HG02970 (cell line): Measurements from ENCODE around the gene TTLL5.

Experiments used
- ATAC-seq: cut with Tn5 transposase; IDR thresholded peaks from one replicate; pipeline ENCODE4 v1.9.1; 2021; ENCODE audit warnings: mild to moderate bottlenecking, moderate library complexity, moderate number of reproducible peaks; ENCODE audit not compliant: unreplicated experiment, low FRiP score

TTLL5 gene

DNA sequence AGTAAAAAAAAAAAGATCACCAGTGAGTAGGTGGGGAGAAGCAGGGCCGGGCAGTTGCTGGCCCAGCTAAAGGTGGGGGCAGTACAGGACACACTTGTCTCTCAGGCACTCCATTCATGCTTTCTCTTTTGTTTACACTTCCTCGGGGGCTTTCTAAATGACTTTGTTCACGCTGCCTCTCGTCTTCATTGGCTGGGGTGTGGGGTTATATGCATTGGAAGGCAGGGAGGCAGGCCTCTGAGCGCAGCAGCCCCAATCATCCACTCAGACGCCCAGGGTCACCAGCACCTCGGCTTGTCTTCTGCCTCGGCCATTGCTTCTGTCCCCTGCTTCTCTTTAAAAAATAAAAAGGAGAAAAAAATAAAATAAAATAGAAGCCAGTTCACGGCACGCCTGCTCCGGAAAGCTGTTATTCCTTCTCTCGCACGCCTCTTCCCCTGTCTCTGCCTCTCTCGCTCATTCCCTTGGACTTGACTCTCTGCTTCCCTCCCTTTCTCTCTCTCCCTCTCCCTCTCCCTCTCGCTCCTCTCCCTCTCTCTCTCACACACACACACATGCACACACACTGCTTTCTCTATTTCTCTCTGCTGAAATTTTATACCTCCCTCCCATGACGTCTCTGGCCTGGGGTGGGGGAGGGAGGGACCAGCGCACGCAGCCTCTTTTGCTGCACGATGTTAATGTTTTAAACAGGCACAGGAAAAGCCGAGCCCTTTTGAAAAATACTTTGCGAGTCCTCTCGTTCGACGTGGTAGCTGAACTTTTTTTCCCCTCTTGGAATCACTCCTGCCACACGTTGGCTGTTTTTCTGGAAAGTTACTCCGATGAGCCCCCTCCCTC lies 320.6 kb downstream of the TTLL5 start, which contains the start of gene TGFB3:
TSS of gene TGFB3 (minus strand) at position 570 of the 840 bp plus-strand sequence. CDS start 1,102 bp downstream, outside the sequence.
- ATAC-seq: no peak

- no peak for ATAC-seq
Observed at GRCh38 chr14:75982266-75983018, 321.4 kb downstream of the TTLL5 start.

DNA sequence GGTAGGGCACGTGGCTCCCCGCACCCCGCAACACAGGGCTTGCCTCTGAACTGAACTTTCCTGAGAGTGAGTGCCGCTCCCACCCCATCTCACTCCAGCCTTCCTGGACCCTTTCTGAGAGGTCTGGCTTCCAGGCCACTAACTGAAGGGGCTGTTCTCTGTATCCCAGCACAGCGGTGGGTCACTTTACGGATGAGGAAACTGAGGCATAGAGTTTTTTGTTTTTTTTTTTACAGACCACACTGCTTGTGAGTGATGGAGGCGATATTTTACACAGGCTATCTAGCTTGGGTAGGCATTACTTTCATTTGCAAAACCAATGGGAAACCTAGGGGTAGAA lies 321.9 kb downstream of the TTLL5 start:
- no peak for ATAC-seq

- no peak for ATAC-seq
Observed at GRCh38 chr14:75984674-75985073, 323.6 kb downstream of the TTLL5 start.

DNA sequence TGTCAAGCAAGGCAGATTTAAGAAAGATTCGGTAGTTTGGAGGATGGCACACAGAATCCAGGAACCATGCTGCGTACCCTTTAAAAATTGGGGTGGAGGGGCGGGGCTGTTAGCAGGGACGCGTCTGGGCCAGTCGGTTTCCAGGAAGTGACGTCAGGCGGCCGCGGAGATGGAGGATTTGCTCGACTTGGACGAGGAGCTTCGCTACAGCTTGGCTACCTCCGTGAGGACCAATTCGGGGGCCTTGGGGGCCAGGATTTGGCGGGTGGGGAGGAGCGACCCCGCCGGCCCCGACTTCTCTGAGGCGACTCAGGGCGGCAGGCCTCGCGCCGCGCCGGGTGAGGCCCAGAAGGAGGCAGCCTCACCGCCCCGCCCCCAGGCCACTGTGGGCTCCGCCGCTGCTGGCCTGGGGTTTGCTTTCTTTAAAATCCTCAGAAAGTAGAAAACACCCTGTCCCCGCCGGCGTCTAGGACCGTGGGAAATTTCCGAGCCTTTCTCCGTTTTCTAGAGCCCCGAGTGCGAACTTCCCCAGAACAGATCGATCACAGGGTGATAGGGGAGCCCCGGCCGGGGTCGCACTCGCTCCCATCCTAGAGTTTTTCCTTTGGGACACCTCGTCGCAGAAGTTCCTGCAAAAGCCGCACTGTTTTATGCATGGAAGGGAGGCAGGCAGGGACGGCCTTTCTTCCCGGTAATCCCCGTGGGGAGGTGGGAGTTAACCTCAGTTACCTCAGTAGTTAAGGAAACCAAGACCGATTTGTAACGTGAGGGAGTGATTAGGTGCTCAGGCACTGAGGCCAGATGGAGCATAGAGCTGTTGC lies 324.8 kb downstream of the TTLL5 start, which contains the start of gene IFT43:
TSS of gene IFT43 (plus strand) at position 146 of the 821 bp plus-strand sequence. CDS start at position 170, 24 bp downstream.
- ATAC-seq: peak; percentile 58

DNA sequence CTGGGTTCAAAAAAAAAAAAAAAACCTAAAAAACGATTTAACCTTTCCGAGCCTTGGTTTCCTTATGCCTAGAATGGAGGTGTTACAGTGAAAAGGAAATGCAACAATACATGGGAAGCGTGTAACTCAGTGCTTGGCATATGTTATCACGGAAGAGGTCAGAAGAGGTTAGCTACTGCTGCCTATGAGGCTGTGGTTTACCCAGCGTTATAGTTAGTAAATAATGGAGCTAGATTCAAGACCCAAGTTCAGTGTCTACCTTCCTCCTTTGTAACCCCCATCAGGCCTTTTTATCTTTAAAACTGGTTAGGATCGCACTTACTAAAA lies 325.4 kb downstream of the TTLL5 start:
- ATAC-seq: no peak

DNA sequence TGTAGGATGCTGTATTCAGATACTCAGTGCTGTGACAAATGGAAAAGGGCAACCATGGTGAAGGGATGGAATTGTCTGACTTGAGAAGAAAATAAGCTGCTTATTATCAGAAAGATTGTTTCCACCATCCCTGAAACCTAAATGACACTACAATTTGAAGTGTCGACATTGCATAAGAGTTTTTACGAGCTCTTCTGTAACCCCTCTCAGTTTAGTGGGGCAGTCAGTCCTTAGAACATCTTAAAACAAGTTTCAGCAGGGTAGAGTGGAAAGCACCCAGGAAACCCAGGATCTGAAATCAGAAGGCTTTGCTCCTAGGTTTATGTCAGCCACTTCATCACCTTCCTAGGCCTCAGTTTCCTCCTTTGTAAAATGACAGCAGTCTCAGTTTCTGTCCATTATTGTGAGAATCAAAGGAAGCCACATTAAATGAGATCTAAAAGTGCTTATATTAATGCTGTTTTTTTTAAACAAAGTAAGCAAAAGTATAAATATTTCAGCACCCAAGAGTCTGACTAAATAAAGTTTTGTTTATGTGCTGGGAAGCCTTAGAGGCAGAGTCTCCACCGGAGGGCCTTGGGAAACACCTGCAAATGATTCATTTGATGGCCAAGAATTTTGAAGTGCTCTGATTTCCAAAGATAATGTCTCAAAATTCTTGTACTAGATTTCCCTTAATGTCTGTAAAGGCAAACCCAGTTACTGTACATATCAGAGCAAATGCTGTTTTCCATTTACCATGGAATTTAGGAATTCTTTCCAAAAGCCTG lies 326.3 kb downstream of the TTLL5 start:
- ATAC-seq: no peak

DNA sequence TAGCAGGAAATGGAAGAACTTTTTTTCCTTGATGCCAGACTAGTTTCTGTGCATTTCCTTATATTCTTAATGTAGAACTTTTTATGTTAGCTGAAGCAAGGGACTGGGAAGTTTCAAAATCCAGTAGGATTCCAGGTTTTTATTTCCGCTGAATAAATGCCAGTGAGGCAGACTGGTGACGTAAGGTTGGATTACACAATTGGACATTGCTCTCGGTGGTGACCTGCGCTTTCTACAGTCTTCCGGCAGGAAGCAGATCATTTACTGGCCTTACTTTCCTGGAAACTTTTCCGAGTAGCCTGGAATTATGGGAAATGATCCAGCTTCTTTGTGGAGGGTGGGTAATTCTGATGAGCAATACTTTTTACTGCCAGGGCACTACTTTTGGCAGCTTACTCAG lies 328.1 kb downstream of the TTLL5 start:
- ATAC-seq: no peak

GRCh38 chr14:75990297-75990696 lies 329.3 kb downstream of the TTLL5 start:
- ATAC-seq: no peak

GRCh38 chr14:75991753-75992152 lies 330.7 kb downstream of the TTLL5 start:
- no peak for ATAC-seq

DNA sequence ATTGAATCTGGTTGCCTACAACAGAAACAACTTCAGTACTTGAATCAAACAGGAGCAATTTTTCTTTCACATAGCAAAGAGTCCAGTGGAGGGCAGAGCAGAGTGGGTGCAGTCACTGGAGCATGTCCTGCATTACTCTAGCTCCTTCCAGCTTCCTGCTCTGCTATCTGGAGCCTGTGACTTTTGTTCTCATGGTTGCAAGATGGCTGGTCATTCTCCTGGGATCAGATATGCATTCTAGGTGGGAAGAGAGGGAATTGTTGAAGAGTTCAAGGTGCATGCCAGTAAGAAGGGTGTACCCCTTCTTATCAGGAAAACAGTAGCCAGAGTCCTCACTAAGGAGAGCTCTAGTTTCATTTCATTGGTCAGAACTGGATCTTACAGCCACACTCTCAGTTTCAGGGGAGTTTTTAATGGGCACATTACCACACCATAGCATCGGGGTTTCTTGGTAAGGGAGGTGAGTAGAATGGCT lies 332.6 kb downstream of the TTLL5 start:
- ATAC-seq: no peak

GRCh38 chr14:75995372-75996041 lies 334.5 kb downstream of the TTLL5 start:
- no peak for ATAC-seq

DNA sequence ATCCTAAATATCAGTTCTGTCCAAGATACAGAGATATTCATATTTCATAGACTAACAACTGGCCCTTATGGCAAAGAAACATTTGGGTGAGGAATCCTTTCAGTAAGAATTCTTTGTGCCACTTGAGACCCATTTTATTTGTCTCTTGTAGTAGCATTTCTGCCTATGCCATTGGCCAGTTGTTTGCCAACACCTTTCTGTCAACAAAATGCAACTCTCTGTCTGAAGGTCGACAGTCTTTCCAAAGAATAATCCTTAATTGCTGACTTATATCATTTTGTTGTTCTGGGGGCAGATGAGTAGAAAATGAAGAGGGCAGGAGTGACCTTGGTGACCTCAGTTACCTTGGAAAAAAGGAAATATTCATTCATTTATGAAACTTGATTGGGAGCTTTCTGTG lies 335.4 kb downstream of the TTLL5 start:
- ATAC-seq: no peak

GRCh38 chr14:75999511-76000190 lies 338.6 kb downstream of the TTLL5 start:
- no peak for ATAC-seq

- no peak for ATAC-seq
Observed at GRCh38 chr14:76002383-76002782, 341.3 kb downstream of the TTLL5 start.
